DND-41 (cell line): ENCODE results near the gene SANBR.

ENCODE experiments used
- ATAC-seq: fragments of 200-7000 bp; cut with Tn5 transposase; 3 replicates; pipeline ENCODE4 v1.9.1; 2021; ENCODE audit warnings: low read depth; ENCODE audit not compliant: insufficient read depth
- DNase-seq: peaks from one replicate; pipeline ENCODE4 v3.0.0-alpha.2; 2020
- H2AFZ ChIP-seq: 2 replicates; pipeline ENCODE4 v1.6.0; 2012; ENCODE audit warnings: low read depth, low read length
- H3K27ac ChIP-seq: 2 replicates; pipeline ENCODE4 v1.5.1; 2012; ENCODE audit warnings: low read length, inconsistent platforms
- H3K27me3 ChIP-seq: fragments of 200-600 bp; sonication (generic); 2 replicates; pipeline ENCODE4 v1.6.0; 2012; ENCODE audit warnings: low read length, mild to moderate bottlenecking, inconsistent platforms; ENCODE audit not compliant: insufficient read depth, poor library complexity
- H3K36me3 ChIP-seq: 2 replicates; pipeline ENCODE4 v1.5.1; 2012; ENCODE audit warnings: low read length, inconsistent platforms; ENCODE audit not compliant: insufficient read depth
- H3K4me1 ChIP-seq: 2 replicates; pipeline ENCODE4 v1.5.1; 2012; ENCODE audit warnings: mild to moderate bottlenecking, low read length; ENCODE audit not compliant: insufficient read depth
- H3K4me2 ChIP-seq: 2 replicates; pipeline ENCODE4 v1.6.0; 2012; ENCODE audit warnings: mild to moderate bottlenecking, moderate library complexity, low read length, inconsistent platforms; ENCODE audit not compliant: insufficient read depth
- H3K4me3 ChIP-seq, 2 experiments: fragments of 200-600 bp in 1 of 2; shearing (Covaris generic) in 1 of 2; 2 replicates each; pipeline ENCODE4 v1.5.1; 2012 to 2016; ENCODE audit warnings: inconsistent platforms in 2 of 2, low read length in 2 of 2, mild to moderate bottlenecking in 2 of 2, low read depth in 1 of 2, moderate library complexity in 1 of 2
- H3K79me2 ChIP-seq: 2 replicates; pipeline ENCODE4 v1.6.0; 2012; ENCODE audit warnings: low read length, inconsistent platforms; ENCODE audit not compliant: insufficient read depth
- H3K9ac ChIP-seq: 2 replicates; pipeline ENCODE4 v1.6.0; 2012; ENCODE audit warnings: low read depth, mild to moderate bottlenecking, inconsistent platforms, low read length, moderate library complexity
- H3K9me3 ChIP-seq: 2 replicates; pipeline ENCODE4 v1.5.1; 2012; ENCODE audit warnings: low read length, moderate library complexity, mild to moderate bottlenecking, inconsistent platforms; ENCODE audit not compliant: insufficient read depth, severe bottlenecking
- H4K20me1 ChIP-seq: 2 replicates; pipeline ENCODE4 v1.6.0; 2012; ENCODE audit warnings: low read length; ENCODE audit not compliant: insufficient read depth
- CTCF ChIP-seq: IDR thresholded peaks from 2 replicates; pipeline ENCODE4 v1.5.1; 2012; ENCODE audit warnings: borderline replicate concordance, low read length, moderate library complexity, mild to moderate bottlenecking; ENCODE audit not compliant: poor library complexity, severe bottlenecking; ENCODE audit errors: extremely low read depth
- EZH2 ChIP-seq: IDR thresholded peaks from 3 replicates; pipeline ENCODE4 v1.6.1; 2012; ENCODE audit warnings: borderline replicate concordance, low read depth, mild to moderate bottlenecking, moderate library complexity, low read length, inconsistent platforms; ENCODE audit not compliant: severe bottlenecking

The SANBR gene

GRCh38 chr2:61111708-61112107 is 46.0 kb downstream of the SANBR start:
- no peak for ATAC-seq
- H3K4me1 ChIP-seq = no peaks in the 10 kb centered on the region
- H4K20me1 ChIP-seq = no peaks in the 10 kb centered on the region
- peaks cover 3% of the 10 kb centered on the region for H3K9me3 ChIP-seq
- TF ChIP-seq EZH2 = no peak
- TF ChIP-seq CTCF = no peak
- no peak for DNase-seq
- no peaks in the 10 kb centered on the region for H3K79me2 ChIP-seq
- H3K4me2 ChIP-seq = no peak overlapping the region
- H3K36me3 ChIP-seq = peaks cover 8% of the 10 kb centered on the region; the same call in 1 of the 2 replicates
- H3K4me3 ChIP-seq = no peak overlapping the region
- no peak overlapping the region for H3K27ac ChIP-seq
- no peaks in the 10 kb centered on the region for H3K27me3 ChIP-seq
- no peak overlapping the region for H2AFZ ChIP-seq
- no peak overlapping the region for H3K9ac ChIP-seq

GRCh38 chr2:61114147-61114546 is 48.5 kb downstream of the SANBR start:
- H3K9me3 ChIP-seq = peaks cover 3% of the 10 kb centered on the region
- DNase-seq = no peak
- H3K4me1 ChIP-seq = no peaks in the 10 kb centered on the region
- no peak overlapping the region for H3K27ac ChIP-seq
- no peak for TF ChIP-seq CTCF
- TF ChIP-seq EZH2 = no peak
- no peak overlapping the region for H2AFZ ChIP-seq
- peaks cover 17% of the 10 kb centered on the region; the same call in 1 of the 2 replicates for H3K36me3 ChIP-seq
- no peak overlapping the region for H3K9ac ChIP-seq
- ATAC-seq = no peak
- H4K20me1 ChIP-seq = no peaks in the 10 kb centered on the region
- no peaks in the 10 kb centered on the region for H3K27me3 ChIP-seq
- H3K4me3 ChIP-seq = no peak overlapping the region
- no peak overlapping the region for H3K4me2 ChIP-seq
- no peaks in the 10 kb centered on the region for H3K79me2 ChIP-seq
